Stimulated activated CD4-positive, alpha-beta T cell treated with anti-CD3 and anti-CD28 coated beads, Interleukin-15, amount 100 ng/mL, for 24 hours (primary cell): ENCODE data around the gene CTSW.

Source experiments
- DNase-seq: peaks from one replicate; pipeline ENCODE4 v3.0.0-alpha.2; 2020

CTSW gene

DNA sequence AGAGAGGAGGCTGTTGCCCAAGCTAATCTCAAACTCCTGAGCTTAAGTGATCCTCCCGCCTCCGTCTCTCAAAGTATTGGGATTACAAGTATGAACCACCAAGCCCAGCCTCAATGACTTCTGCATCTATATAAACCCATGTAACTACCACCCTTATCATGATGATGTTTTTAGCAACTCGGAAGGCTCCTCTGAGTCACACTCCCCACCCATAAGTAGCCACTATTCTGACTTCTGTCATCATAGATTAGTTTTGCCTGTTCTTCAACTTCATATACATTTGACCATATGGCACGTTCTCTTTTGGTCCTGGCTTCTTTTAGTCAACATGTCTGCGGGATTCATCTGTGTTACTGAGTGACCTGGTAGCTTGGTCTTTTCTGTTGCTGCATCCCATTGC, 27.0 kb downstream of the CTSW start:
- DNase-seq = no peak

DNA sequence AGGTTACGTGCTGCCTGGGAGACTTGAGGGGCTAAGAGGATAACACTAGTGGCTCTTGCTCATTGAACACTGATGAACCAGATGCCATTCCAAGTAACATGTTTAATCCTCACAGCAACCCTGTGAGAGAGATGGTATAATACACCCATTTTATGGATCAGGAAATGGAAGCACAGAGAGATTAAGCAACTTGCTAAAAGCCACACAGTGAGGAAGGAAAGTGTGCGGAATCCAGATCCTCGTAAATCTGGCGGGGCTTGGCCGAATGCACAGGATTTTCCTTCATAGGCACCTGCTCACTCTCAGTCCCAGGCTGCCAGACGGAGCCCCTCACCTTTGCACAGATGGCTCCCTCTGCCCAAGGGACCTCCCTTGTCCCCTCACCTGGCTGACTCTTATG, 28.2 kb downstream of the CTSW start:
- DNase-seq = no peak

DNA sequence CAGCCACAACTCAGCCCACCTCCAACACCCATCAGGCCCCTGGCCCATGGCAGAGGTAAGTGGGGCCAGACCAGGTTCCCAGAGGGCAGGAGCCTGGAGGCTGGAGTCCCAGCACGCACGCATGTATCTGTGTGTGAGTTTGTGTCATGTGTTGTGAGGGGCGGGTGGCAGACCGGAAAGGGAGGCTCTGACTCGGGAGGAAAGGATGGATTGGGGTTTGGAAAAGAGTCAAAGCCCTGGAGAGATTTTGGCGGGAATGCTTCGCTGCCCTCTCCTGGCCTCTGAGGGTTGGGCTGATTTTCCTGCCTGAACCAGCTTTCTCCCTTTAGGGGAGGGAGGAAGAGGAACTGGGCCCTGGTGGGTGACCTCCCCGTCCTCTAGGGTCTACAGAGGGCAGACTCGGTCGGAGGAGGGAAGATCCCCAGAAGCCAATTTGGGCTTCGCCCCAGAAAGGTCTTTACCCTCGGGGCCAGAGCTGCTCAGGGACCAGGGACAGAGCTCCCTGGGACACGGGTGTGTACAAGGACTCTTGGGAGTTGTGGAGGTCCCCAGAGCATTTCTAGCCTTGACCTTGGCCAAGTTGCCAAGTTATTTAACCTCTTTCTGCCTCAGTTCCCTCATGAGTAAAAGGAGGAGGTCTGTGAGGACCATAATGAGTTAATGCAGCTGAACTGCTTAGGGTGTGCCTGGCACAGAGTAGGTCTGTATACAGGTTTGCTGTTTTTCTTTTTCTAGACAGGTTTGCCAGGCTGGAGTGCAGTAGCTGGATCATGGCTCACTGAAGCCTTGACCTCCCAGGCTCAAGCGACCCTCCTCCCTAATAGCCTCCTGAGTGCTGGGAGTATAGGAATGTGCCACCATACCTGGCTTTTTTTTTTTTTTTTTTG, 32.3 kb downstream of the CTSW start:
- no peak for DNase-seq

DNA sequence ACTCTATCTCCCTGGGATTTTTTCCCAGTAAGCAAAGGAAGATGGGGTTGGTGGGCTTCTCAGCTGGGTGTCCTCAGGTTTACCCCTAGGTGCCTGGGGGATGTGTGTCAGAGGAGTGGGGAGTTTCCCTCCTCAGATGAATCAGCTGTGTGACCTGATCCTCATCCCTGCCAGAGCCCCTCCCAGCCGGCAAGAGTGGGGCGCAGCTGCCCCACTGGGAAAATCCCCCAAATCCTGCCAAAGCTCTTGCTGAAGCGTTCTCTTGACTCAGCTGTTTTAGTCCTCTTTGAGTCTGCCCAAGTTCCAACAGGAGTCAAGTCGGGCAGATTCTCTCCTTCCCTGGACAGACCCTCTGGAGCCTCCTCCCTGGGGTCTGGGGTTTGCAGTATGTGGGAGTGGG, 33.2 kb downstream of the CTSW start:
- DNase-seq = no peak

DNA sequence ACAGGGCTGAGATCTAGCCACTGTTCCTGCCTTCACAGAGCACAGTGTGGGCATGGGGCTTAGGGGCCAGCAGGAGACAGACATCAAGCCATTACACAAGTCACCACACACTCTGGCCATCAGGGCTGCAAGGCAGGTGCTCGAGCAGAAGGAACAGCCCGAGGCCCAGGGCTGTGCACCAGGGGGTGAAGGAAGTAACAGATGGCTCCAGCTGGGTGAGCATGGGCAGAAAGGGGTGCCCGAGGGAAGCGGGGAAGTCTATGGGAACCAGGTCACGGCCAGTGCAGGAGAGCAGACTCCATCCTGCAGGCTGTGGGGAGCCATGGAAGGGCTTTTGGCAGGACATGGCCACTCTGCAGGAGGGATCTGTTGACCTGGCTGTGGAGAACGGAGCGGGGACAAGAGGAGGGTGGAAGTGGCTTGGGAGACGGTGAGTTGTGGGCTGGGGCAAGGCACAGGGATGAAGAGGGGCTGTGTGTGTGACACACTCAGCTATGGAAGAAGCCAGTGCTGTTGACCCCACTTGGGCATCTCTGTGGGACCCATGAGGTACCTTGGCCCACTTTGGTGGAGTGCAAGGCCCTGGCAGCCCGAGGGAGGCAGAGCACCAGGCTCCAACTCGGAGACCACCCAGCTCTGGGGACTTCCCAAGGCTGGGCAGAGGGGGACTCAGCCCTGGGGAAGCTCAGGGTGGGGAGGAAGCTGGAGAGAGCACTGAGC, 35.6 kb downstream of the CTSW start:
- no peak for DNase-seq

DNA sequence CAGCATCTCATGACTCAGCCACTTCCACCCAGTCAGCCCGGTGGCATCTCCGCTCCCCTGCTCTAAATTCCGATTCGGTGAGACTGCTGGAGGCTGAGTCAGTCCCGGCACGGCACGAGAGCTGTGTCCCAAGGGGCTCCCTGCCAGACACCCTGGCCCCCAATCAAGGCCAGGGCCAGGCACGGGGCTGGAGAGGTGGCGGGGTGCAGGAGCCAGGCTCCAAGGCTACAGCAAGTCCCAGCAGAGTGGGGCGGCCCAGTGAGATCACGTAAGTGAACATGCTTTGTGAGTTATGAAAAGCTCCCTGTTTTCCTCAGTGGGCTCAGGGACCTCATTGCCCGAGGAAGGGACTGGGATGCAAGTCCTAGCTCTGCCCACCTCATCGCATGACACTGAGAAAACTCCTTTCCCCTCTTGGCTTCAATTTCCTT, 36.2 kb downstream of the CTSW start:
- DNase-seq = peak; percentile 37

DNA sequence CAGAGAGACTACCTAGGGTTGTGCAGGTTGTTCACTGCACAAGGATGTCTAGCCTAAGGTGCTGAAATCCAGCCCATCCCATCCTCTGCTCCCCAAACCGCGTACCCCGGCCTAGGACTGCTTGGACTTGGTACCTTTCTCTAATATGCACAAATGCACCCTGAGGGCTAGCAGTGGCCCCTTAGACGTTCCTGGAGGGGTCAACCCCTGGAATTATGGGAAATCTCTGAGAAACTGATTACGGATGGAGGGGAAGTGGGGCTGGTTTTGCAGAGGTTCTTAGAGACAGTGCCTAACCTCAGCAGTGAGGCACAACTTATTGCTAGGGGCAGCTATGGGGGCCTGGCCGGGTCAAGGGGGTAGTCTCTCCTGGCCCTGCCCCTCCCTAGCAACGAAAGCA, 36.8 kb downstream of the CTSW start:
- DNase-seq = no peak

DNA sequence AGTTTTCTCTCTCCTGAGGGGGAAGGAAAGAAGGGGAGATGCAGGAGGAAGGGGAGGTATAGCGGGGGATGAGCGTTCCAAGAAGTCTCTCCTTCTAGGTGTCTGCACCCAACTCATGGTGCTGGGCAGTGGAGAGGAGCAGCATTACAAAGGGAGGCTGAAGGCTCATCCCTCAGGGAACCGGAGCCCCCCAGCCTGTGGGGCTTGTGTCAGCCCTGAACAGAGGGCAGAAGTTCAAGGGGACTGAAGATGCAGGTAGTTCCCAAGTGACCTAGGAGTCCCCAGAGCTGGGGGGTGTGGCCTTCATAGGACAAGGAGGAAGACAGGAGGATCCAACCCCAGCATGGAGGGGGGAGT, 37.4 kb downstream of the CTSW start:
- DNase-seq = no peak

DNA sequence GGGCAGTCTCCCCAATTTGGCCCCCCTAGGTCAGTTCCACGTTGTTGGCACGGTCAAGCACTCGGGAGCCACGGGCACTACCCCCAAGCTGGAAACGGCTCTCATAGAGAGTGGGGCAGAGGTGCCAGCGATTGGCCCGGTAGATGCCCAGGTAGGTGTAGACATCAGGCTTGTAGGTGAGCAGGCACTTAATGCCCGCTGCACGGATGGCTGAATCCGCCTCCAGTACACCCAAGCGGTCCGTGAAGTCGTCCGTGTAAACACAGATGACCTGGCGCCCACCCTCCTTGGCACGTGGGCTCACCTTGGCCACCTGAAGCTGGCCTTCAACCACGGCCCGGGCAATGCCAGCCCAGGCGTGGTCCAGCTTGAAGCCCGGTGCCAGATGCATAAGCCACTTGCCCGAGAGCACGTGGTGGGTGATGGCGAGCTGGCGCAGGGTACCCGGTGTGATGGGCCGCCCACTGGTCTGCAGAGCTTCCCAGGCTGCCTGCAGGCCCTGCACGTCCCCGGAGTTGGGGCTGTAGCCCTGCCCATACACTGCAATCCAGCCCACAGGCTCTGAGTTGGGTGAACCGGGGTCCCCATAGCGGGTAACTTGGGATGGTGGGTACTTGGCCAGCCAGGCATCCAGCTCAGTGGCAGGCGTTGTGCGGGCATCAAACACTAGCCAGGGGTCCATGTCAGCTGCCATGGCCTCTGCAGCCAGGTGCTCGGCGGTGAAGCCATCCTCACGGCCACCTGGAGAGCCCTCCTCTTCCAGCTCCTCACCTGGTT, 38.0 kb downstream of the CTSW start:
- no peak for DNase-seq

DNA sequence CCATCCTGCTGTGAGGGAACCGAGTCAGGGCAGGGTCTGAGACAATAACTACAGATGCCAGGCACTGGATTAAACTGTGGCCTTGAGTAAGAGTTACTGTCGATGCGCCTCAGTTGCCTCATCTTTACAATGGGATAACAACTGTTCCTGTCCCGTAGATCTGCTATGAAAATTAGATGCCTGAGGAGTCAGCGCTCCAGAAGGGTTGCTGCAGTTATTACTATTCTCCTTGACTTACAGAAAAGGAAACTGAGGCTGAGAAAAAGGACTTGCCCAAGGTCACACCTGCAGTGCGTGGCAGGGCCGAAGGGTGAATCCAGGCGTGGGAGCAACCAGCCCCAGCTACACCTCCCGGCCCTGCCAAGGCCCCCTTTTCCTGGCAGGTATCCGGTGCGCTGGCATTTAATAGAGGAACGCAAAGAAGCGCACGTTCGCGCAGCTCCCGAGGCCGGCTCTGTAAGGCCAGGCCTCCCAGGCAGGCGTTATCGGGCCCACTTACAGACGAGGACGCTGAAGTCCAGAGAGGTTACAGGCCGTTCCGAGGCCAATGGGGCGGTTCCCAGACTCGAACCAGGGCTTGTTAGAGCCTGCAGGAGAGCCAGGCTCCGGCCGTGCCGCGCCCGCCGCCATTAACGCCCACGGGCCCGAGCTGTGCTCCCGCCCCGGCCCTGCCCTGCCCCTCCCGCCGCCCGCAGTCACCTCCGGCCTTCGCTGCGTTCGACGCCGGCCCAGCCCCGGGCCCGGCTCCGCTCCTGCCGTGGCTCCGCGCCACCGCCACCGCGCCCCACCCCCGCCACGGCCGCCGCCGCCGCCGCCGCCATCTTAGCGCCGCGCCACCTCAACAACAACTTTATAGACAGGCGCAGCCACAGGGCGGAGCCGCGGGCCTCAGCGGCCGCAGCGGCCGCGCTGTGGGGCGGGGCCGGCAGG, 38.8 kb downstream of the CTSW start, which contains the start of gene C11orf68:
Gene C11orf68, minus strand, starts transcription at position 852 of the 930 bp plus-strand sequence. Its CDS starts 31 bp downstream, at position 821.
- no peak for DNase-seq

DNA sequence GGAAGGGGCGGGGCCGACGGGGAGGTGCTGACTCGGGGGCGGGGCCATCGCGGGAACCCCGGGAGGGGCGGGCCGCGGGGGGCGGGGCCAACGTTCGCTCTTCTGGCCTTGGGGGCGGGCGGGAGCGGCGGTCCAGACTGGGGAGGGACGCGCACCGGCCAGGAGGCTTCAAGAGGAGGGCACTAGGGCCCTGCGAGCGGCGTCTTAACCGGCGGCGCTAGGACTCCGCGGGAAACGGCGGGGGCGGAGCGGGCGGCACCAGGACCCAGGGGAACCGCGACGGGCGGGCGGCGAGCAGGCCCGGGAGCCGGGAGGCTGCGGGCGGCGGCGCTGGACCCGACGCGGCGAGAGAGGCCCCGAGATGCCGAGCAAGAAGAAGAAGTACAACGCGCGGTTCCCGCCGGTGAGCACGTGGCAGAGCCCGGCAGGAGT, 39.5 kb downstream of the CTSW start, which contains the start of gene DRAP1:
Gene DRAP1, plus strand, starts transcription at position 286 of the 432 bp plus-strand sequence. Its CDS starts 76 bp downstream, at position 362.
- peak; percentile 99 for DNase-seq

DNA sequence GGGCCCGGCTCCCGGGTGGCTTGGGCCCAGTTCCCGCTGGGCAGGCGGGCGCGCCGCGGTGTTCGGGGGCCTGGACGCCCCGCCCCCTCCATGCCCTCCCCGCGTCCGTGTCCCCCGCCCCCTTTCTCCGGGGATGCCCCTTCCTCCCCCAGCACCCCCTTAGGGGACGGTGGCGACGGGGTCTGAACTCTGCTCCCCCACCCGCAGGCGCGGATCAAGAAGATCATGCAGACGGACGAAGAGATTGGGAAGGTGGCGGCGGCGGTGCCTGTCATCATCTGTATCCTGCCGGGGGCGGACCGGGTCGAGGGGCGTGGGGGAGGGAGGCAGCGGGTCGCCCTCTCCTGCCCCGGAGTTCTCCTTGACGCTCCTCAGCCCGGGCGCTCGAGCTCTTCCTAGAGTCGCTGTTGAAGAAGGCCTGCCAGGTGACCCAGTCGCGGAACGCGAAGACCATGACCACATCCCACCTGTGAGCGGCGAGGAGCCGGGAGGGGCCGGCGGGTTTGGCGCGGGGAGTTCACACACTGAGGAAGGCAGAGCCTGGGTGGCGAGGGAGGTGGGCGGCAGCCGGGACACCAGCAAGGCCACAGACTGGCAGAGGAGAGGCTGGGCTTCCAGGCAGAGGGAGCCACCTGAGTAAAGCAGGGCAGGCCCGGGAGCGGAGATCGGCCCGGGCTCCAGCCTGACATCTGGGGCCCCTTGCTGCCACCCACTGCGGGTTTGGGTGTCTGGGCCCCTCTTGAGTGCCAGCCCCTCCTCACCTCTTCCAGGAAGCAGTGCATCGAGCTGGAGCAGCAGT, 40.1 kb downstream of the CTSW start:
- DNase-seq = peak; percentile 75

DNA sequence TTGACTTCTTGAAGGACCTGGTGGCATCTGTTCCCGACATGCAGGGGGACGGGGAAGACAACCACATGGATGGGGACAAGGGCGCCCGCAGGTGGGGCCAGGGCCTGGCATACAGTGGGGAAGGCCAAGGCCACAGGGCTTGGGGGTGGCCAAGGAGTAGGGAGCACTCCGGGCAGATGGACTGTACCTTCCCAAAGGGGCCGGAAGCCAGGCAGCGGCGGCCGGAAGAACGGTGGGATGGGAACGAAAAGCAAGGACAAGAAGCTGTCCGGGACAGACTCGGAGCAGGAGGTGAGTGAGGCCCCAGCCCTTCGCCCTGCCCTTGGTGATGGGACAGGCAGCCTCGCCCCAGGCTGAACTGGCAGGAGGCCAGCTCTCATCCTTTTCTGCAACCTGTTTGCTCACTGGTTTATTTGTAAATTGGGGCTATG, 40.8 kb downstream of the CTSW start:
- no peak for DNase-seq

DNA sequence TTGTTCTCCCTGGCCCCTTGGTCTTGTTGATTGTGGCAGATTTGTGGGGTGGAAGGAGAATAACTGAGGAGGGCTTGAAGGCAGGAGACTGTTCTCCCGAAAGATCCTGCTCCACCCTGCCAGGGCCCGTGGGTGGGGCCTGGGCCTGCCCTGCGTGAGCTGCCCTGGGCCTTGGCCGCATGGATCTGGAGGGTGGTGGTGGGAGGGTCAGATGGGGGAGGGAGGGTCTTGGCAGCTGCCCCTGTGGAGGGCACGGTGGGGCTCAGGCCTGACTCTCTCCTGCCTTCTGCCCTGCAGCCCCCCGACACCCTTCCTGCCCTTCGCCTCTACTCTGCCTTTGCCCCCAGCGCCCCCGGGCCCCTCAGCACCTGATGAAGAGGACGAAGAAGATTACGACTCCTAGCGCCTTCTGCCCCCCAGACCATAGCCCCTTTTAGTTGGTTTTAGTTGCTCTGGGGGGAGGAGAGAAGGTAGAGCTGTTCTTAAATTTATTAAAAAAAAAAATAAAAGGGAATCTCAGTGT, 41.5 kb downstream of the CTSW start:
- DNase-seq = no peak

DNA sequence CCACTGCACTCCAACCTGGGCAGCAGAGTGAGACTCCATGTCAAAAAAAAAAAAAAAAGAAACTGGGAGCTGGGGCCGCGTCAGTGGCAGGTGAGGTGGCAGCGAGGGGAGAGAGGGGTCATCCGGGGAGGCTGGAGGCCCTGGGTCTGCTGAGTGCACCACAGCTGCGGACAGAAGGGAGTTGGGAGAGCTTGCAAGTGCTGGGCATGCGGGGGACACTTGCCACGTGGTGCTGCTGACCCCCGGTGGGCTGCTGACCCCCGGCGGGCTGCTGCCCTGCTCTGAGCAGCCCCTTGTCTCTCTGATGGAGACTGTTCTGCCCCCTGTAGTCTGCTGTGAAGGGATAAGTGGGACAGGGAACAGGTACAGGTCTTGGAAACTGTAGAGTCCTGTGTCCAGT, 42.2 kb downstream of the CTSW start:
- no peak for DNase-seq

DNA sequence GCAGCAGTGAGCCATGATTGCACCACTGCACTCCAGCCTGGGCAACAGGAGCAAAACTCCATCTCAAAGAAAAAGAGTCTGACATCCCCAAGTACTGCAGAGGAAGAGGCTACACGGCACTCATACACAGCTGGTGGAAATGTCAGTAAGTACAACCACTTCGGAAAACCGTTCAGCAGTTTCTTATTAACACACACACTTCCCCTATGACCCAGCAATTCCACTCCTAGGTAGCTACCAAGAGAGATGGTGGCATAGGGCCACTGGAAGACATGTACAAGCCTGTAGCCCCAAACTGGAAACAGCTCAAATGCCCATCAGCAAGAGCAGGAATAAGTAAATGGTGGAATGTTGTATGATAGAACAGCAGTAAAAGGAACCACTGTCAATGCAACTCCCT, 42.9 kb downstream of the CTSW start:
- no peak for DNase-seq

DNA sequence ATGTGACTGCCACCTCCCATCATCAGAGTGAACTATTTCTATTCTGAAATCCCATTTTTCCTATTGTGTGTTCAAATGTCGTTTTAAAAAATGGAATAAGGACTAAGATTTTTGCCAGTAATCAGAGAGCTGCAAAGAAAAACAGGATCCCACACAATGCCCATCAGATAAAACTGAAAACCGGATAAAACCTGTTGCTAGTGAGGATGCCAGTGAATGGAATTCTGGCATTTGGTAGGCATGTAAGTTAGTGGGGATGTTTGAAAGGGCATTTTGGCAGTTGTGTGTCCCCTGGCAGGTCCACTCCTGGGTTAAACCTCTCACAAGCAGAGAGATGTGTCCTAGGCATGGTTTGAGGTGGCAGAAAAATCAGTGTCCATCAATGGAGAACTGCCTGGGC, 45.8 kb downstream of the CTSW start:
- no peak for DNase-seq

DNA sequence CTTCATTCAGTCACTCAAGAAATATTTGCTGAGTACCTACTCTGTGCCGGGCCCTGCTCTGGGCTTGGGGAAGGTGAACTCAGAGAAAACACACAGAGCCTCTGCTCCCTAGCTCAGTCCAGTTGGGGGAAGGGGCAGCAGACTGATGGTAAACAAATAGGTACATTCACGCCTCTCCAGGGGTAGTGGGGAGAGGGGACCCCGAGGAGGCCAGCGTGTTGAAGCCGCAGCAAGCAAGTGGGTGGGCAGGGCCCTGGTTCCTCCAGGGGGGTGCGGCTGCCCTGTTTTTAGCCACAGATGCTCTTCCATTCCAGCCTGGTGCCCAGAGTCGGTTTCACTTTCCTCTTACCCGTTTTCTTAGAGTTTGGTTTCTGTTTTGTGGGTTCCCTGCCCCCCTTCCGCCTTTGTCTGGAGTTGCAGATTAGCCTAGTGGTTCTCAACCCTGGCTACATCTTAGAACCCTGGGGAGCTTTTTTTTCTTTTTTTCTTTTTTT, 48.3 kb downstream of the CTSW start:
- peak; percentile 79 for DNase-seq

DNA sequence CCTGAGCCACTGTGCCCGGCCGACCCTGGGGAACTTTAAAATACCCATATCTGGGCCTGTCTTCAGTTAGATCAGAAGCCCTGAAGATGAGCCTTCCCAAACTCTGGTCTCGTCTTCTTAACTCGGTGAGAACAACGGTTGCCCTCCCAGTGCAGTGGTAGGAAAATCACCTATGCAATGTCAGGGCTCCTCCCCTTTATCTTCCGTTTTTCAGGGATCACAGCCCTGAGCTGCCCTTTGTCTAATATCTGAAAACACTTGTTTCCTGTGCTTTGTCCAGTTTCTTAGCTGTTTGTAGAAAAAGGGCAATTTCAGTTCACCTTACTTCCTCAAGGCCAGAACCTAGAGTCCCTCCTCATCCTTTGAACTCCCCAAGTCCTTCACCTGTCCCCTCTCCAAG, 49.0 kb downstream of the CTSW start:
- DNase-seq = no peak

DNA sequence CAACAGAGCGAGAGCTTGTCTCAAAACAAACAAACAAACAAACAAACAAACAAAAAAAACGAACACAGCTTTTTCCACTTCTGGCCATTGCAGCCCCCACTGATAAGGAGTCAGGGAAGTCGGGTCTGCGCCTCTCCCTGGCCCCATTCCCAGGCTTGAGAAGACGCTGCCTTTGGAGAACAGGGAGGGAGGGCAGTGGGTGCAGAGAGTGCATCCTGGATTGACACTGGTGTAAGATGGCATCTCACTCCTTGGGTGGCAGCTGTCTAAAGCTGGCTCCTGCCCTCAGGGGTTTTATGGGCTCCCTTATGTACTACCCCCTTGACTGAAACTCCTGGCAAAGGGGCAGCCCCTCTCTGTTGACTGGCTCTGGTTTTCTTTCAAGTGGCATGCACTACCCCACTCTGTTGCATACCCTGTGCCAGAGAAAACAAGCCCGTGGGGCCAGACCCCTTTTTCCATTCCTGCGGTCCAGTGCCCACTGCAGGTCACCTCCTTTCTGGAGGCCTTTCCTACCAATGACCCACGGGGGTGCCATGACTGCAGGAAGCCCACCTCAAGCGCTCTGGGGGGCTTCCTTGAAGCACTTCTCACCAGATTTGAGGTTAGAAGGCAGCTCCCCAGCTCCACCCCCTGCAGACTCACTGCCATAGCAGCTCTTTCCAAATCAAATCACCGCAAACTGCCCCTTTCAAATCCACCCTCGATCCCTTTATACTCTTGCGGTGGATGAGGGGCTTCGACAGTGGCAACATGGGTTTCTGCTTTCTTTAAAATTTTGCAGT, 52.3 kb downstream of the CTSW start:
- no peak for DNase-seq
